ENCODE data around the gene SLC25A43. TPM values are rescaled to one million over a fixed set of nuclear protein-coding genes. Genes with fewer than 3 reads are reported as not detected.

SLC25A43 gene
- total and polyA plus RNA-seq, 12 donors = 0.63 to 5.9 (median 2.8) TPM

DNA sequence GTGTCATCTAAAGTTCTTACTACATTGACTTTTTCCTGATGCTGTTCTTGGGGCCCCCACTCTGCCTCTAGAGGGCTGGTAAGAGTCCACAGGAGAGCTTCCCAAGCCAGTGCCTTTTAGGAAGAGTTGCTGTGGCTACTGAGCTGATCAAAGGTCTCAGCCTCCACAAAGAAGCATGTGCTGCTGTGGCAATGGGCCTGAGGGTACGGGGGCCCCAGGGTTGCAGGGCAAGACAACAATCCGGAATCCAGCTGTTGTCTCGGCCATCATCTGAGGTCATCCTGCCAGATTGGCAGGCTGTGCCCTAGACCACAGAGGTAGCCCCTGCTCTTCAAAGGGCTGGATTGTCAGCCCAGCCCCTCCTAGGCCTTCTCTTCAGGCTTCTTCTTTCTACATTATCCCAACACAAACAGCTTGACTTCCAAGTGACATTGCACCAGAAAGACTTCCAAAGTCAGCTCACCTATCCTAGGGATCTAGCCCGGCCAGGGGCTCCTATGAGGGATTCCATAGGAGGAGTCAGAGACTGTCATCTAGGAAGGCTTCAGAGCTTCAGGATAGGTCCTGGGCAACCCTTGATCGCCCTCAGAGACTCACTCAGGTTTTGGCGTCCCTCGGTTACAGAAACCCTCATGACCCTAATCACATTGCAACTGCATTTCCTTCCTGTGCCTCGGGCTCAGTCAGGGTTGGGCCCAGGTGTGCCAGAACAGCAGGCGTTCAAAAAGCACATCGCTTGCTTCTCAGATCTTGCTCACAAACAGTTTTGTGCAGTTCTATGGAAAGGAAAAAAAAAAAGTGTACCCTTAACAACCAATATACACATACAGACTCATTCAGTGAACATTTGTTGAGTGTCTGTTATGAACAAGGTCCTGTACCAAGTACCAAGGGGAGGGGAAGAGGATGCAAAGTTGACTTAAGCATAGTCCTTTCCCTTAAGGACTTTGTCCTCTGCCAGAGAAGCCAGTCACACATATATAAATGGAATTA is 96.9 kb downstream of the SLC25A43 start:
- Histone ChIP-seq H3K27ac (no peak overlapping the region), H3K4me1 (no peaks in the 10 kb centered on the region), H3K36me3 (no peaks in the 10 kb centered on the region), H3K4me3 (no peak overlapping the region), H3K9me3 (no peaks in the 10 kb centered on the region), H3K27me3 (no peaks in the 10 kb centered on the region)
- WGBS, 2 donors = 76 to 79% methylated on average over 10 of the region's 10 CpGs
- intact Hi-C loops (cut with DNase I) = no loop called here
- no peak for TF ChIP-seq CTCF (IDR thresholded peaks at IDR 0.05)
- DNase-seq = no peak
- no peak for ATAC-seq

GRCh38 chrX:119497185-119497584 is 98.0 kb downstream of the SLC25A43 start:
- 44 to 86% methylated on average over 1 of the region's 1 CpG for WGBS, 2 donors
- DNase-seq = no peak
- no peak for TF ChIP-seq CTCF (IDR thresholded peaks at IDR 0.05)

GRCh38 chrX:119500061-119500800 is 101.1 kb downstream of the SLC25A43 start:
- no peak for ATAC-seq
- Histone ChIP-seq H3K27ac (no peak overlapping the region), H3K4me1 (peaks cover 0 to 9% (median 0%) of the 10 kb centered on the region in 9 donors), H3K4me3 (no peak overlapping the region), H3K9me3 (no peaks in the 10 kb centered on the region), H3K27me3 (no peaks in the 10 kb centered on the region), H3K36me3 (no peaks in the 10 kb centered on the region)
- 85 to 89% methylated on average over 13 of the region's 13 CpGs for WGBS, 2 donors
- intact Hi-C loops (cut with DNase I) = no loop called here
- no peak for TF ChIP-seq CTCF (IDR thresholded peaks at IDR 0.05)
- DNase-seq = no peak

More at GRCh38 chrX:119497185-119497584, 98.0 kb downstream of the SLC25A43 start:
- intact Hi-C loops (cut with DNase I) = no loop called here
- Histone ChIP-seq H3K9me3 (no peaks in the 10 kb centered on the region), H3K36me3 (no peaks in the 10 kb centered on the region), H3K4me1 (no peaks in the 10 kb centered on the region), H3K4me3 (no peak overlapping the region), H3K27ac (no peak overlapping the region), H3K27me3 (no peaks in the 10 kb centered on the region)
- no peak for ATAC-seq

DNA sequence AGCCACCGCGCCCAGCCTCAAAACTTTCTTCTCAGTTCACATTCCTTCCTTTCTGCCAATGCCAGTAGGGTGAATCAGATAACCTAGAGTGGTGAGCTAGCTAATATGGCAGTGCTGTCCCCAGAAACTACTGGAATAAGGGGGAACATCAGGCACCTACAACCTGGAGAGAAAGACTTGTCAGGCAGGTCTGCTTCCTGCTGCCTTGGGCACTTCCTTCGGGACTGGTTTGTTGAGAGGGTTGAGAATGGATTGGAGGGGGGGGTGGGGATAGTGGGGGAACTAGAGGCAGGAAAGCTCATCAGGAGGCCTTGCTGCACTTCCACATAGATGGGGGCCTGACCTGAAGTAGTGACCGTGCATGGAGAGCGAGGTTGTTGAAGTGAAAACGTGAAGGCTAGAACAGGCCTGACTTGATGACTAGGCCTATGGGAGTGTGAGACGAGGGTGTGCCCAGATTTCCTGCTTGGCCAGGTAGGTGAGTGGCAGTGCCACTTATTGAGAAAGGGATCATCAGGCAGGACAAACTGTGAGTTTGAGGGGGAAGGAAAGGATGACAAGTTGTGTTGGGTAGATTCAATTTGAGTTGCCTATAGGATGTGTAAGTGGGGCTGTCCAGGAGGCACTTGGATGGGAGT is 102.5 kb downstream of the SLC25A43 start:
- TF ChIP-seq CTCF (IDR thresholded peaks at IDR 0.05) = no peak
- Histone ChIP-seq H3K4me1 (peaks cover 0 to 9% (median 0%) of the 10 kb centered on the region in 9 donors), H3K9me3 (no peaks in the 10 kb centered on the region), H3K27ac (no peak overlapping the region), H3K36me3 (no peaks in the 10 kb centered on the region), H3K27me3 (no peaks in the 10 kb centered on the region), H3K4me3 (no peak overlapping the region)
- intact Hi-C loops (cut with DNase I) = no loop called here
- WGBS, 2 donors = 90 to 93% methylated on average over 7 of the region's 7 CpGs
- ATAC-seq (no peak), DNase-seq (no peak)
